HG03039 (cell line): ENCODE measurements around the gene PRICKLE1.
A peak's percentile ranks its signal among the peaks of the same experiment; 100 is the strongest.

Source experiments
- ATAC-seq: cut with Tn5 transposase; IDR thresholded peaks from one replicate; pipeline ENCODE4 v1.9.1; 2021; ENCODE audit warnings: mild to moderate bottlenecking, moderate library complexity; ENCODE audit not compliant: unreplicated experiment

The PRICKLE1 gene

DNA sequence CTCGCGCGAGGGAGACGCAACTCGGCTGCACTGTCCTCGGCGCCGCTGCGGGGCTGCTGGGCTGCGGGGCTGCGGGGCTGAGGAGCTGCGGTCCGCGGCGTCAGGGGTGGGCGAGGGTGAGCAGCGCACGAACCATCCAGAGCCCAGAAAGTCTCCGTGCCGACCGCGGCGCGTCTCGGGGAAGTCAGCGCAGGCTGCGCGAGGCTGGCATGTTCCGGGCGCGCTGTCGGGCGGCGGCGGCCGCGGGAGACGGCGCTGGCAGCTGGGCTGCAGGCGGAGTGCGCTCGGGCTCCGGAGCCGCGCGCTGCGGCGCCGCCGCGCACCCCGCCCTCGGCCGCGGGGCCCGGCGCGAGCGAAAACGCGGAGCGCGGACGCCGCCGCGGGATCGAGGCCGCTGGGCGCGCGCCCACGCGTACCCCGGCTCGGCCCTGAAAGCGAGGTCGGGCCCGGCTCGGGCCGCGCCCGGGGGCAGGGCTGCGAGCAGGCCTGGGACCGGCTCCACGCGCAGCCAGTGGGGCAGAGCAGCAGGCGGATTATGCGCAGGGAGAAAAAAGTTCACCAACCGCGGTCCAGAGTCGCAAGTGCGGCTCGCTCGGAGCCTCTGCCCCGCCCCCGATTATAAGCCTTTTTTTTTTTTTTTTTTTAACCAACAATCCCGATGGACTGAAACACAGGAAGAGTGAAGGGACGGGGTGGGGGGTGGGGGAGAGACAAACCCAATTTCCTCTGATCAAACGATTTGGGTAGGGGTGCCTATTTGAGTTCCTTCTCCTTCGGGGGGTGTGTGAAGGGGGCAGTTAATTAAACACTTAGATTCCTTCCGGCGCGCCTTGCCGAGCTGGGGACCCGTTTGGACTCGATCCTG is at the start of gene PRICKLE1:
Gene PRICKLE1 (minus strand): TSS at position 282 of the 865 bp plus-strand sequence. CDS start 117,230 bp downstream, outside the sequence.
- peak; percentile 75 for ATAC-seq

GRCh38 chr12:42638697-42639096 is 49.2 kb upstream of the PRICKLE1 start:
- no peak for ATAC-seq

DNA sequence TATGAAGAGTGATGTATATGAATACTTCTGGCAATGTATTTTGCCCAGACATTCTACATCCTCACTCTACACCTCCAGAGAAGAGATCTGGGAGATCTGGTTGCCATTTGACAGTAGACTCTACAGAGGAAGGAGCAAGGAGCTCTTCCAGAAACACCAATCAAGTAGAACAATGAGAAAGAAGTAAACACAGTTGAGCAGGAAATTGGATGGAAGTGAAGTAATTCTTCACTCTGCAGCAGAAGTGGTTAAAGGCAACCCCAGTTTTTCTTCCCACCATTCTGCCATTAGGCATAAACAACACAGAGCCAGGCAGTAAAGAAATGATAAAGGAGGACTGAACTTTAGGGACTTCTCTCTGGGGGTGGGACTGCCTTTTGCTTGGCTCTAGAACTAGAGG is 48.5 kb upstream of the PRICKLE1 start:
- ATAC-seq = no peak

DNA sequence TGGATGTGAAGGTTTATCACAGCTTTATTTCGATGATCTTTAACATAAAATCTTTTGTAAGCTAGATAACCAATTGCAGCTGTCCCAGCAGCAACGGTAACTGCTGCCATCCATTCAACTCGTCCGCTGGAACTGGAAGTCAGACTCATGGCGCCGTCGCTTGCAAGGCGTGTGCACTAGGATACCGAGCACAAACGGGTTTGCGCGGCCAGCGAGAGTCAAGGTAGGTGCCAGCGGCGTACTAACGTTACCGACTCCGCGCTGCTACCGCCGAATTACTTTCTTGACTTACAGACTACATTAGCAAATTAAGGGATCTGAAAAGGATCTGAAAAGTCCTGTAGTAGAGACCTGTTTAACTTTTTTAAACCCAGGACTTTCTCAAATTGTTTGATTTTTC is 47.4 kb upstream of the PRICKLE1 start:
- no peak for ATAC-seq

DNA sequence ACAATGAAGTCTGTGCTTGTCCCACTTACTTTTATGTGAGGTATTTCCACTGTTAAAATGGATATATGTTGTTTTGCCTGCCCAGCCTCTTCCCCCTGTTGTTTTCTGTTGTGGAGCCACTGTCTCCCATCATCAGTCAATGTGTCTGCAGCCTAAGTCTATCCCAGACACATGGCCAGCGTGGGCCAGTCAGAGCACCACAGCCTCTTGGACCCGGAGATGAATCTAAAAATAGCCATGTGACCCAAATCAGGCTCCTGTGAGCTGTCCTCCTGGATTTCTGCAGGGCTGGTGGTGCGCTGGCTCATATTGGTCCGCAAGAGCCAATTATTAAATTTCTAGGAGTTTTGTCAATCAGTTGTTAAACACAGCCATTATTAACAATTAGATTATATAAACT is 44.0 kb upstream of the PRICKLE1 start:
- ATAC-seq = no peak

DNA sequence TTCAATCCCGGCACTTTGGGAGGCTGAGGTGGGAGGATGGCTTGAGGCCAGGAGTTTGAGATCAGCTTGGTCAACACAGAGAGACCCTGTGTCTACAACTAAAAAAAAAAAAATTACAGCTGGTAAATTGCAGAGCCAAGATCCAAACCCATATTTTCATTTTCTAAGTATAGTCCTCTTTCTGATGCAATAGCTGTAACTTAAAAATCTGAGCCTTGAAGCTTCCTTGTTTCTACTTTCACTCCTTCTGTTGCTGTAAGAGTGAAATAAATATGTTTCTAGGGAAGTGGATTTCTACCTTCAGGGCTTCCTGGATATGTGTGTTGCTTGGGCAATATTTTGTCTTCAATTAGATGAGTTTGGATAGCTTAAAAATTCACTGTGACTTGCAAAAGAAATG is 42.0 kb upstream of the PRICKLE1 start:
- ATAC-seq = no peak

DNA sequence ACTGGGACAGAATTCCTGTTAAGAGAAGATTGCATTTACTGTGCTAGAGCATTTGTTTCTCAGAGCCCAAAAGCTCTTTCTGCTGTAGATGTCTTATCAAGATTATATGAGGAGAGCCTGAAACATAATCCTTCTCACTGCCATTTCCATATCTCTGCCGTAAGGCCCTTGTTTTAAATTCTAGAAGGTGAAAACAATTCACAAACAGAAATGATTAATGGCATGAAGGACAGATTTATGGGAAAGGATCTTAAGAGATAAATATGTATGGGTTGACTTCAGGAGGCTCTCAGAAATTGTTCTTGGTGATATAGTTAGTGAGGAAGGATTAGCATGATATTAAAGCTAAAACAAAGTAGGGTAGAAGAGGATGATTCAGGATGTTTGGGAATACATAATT is 40.8 kb upstream of the PRICKLE1 start:
- ATAC-seq = no peak

- no peak for ATAC-seq
Observed at GRCh38 chr12:42627151-42627550, 37.6 kb upstream of the PRICKLE1 start.

GRCh38 chr12:42625611-42626010 is 36.1 kb upstream of the PRICKLE1 start:
- no peak for ATAC-seq

- ATAC-seq = no peak
Observed at GRCh38 chr12:42617622-42618021, 28.1 kb upstream of the PRICKLE1 start.

DNA sequence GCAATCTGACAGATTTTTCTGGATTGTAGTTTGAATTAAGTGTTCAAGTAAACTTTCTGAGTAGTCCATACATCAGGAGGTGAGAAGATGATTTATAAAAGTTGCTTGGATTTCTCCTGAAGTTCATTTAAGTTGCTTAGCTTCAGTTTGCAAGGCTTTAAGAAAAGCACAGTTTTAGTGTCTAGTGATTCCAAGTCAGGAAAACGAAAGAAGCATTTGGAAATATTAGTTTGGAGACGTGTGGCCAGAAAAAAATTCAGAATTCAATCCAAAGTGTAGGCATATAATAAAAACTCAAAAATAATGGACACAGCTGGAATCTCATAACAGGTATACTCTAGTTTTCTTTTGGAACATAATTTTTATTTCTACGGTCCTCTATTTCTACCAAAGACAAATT is 25.5 kb upstream of the PRICKLE1 start:
- no peak for ATAC-seq

GRCh38 chr12:42612231-42612613 is 22.7 kb upstream of the PRICKLE1 start:
- ATAC-seq = no peak

GRCh38 chr12:42611571-42612230 is 22.2 kb upstream of the PRICKLE1 start:
- ATAC-seq = no peak

GRCh38 chr12:42609605-42610004 is 20.1 kb upstream of the PRICKLE1 start:
- no peak for ATAC-seq

GRCh38 chr12:42608196-42608825 is 18.8 kb upstream of the PRICKLE1 start:
- ATAC-seq = no peak

- ATAC-seq = no peak
Observed at GRCh38 chr12:42607584-42608058, 18.1 kb upstream of the PRICKLE1 start.

DNA sequence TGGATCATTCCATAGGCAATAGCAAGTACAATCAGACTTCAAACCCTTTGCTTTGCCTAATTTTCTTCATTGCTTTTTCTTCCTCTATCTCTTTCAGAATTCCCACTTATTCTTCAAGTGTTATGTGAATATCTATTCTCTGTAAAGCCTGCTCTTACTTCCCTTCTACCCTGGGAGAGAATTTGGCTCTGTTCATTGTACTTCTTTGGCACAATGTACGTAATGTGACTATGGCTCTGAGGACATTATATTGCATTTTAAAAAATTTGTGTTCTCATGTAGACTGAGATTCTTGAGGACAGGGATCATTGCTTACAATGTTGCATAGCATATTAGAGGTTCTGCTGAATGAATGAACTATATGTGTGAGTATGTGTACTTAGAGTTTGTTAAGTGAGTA is 16.9 kb upstream of the PRICKLE1 start:
- ATAC-seq = no peak

DNA sequence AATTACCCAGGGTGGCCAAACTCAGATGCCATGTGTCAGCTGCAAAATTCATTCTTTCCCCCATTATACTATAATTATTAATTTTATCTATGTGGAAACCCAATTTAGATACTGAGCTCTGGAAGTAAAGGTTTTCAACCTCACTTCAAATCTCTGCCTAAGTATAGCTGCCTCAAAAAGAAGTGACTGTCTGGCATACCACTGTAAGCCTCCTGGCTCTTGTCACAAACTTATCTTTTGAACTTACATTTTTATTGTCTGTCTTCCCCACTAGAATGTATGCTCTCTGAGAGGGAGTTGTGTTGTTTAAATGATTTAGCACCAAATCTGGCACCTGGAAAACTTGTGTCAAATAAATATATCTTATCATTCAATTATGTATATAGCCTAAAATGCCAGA is 16.1 kb upstream of the PRICKLE1 start:
- ATAC-seq = no peak

DNA sequence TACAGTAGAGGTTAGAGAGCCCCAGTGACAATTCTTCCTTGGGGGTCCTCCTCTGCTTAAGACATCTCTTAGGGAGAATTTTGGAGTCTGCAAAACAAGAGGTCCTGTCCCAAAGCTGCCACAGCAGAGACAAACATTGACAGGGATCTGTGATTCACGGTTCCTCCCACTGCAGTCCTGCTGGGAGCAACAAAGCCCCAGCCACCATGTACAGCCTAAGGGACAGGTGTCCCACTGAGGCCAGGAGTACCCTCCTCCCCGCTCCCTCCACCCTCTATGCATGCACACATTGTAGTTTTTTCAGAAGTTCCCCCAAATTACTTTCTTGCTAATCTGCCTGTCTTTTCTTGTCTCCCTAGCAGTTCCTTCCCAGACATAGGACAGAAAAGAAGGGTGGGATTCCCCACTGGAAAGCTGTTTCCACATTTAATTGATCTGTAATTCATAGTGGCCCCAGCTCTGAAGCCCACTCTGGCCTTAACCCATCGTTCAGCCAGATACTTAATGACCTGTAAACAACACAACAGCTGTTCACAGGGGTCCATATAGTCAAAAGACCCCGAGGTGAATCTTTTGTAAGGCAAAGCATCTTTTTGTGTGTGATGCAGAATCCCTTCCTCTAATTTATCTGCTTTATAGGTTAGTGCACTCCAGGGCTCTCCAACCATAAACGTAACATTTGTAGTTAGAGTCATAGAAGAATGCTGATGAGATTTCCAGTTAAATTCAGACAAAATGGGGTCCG is 13.9 kb upstream of the PRICKLE1 start:
- no peak for ATAC-seq

DNA sequence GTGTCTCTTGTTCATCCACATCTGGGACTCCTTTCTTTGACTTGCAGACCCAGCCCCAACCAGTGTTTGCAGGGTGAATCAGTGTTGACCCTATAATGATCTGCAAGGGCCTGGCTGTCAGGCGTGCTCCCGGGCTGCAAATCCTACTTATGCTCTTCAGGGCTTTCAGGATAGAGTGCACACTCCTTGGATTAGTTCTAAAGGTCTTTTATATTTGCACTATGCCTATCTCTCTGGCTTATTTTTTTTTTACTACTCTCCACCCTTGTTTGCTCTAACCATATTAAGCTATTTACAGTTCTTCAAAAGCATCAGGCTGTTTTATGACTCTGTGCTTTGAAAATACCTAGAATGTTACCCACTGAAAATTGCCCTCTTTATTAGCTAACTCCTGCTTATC is 4.3 kb upstream of the PRICKLE1 start:
- ATAC-seq = no peak

DNA sequence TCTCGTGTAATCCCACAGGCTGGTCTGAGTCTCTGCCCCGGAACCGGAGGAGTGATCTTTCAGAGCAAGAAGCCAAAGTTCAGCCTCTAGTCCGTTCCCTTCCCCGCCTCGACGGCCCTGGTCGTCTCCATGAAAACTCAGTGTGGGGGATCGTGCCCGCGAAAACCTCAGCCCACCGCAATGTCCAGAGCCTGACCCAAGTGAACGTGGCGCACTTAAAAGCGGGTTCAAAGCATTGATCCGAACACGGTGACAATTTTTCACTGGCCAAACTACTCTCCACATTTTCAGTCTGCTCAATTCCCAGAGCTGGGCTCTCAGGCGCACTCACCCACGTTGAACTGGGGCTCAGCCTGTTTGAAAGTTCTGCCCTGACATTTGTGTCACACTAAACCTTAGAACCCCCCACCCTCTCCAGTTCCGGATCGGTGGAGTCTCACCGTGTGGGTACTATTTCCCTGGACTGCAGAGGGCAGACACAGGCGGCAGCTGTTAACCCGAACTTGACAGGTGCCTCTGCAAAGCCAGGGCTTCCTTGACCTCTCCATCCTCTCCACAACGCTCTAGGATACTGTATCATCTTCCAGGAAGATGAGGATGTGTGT is 886 bp upstream of the PRICKLE1 start:
- no peak for ATAC-seq
